ENCODE measurements around the gene ETV6.

The ETV6 gene

DNA sequence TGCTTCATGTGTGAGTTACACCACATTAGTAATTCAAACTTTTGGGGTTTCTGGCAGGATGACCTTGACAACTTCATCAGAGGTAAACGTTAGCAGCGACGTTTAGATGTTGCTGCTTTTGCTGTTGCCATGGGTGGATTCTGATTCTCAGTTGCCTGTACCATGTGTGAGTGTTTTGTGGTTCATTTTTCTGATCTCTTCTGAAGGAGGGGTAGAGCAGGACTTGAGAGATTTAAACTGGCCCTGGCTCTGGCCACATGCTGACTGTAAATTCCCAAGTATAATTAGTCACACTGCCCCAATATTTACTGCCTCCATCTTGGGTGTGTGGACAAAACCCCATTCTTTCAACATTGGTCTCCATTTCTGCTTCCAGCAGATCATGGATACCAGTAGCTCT lies 110.4 kb downstream of the ETV6 start:
- no peak overlapping the region for H3K9ac ChIP-seq (ENCODE audit: low read length)
- no peak overlapping the region for H4K5ac ChIP-seq (ENCODE audit: low read length)
- no peaks in the 10 kb centered on the region for H3K27me3 ChIP-seq (ENCODE audit: insufficient read depth, low read length, poor library complexity)
- H3K4me2 ChIP-seq (ENCODE audit: low read length): no peak overlapping the region
- WGBS (ENCODE audit: extremely low coverage, insufficient coverage, low lambda C conversion rate): no CpG with 5 or more reads among the region's 3 CpGs
- H3K27ac ChIP-seq (ENCODE audit: low read depth, low read length): no peak overlapping the region
- H3K4me1 ChIP-seq (ENCODE audit: control insufficient read depth, low read depth, low read length): peaks cover 6% of the 10 kb centered on the region
- H2BK120ac ChIP-seq (ENCODE audit: low read depth, low read length): no peak overlapping the region
- H4K8ac ChIP-seq (ENCODE audit: low read depth, low read length): no peak overlapping the region
- H2BK15ac ChIP-seq (replicated peaks; ENCODE audit: low read depth): no peak overlapping the region
- H3K4me3 ChIP-seq (ENCODE audit: low read length): no peak overlapping the region
- no peaks in the 10 kb centered on the region for H3K36me3 ChIP-seq (ENCODE audit: control insufficient read depth, insufficient read depth, low read length)
- H3K23ac ChIP-seq (ENCODE audit: low read length): no peak overlapping the region
- H3K18ac ChIP-seq (ENCODE audit: low read length): no peak overlapping the region
- H3K79me1 ChIP-seq (ENCODE audit: low read length): no peaks in the 10 kb centered on the region
- H3K56ac ChIP-seq (ENCODE audit: low read length): no peak overlapping the region
- H2AK5ac ChIP-seq (ENCODE audit: low read length): no peak overlapping the region
- no peaks in the 10 kb centered on the region for H3K79me2 ChIP-seq (ENCODE audit: control insufficient read depth, insufficient read depth, low read length)
- H3K4ac ChIP-seq (ENCODE audit: low read depth, low read length): no peak overlapping the region
- no peak for DNase-seq
- no peak overlapping the region for H2BK5ac ChIP-seq (ENCODE audit: low read length)

DNA sequence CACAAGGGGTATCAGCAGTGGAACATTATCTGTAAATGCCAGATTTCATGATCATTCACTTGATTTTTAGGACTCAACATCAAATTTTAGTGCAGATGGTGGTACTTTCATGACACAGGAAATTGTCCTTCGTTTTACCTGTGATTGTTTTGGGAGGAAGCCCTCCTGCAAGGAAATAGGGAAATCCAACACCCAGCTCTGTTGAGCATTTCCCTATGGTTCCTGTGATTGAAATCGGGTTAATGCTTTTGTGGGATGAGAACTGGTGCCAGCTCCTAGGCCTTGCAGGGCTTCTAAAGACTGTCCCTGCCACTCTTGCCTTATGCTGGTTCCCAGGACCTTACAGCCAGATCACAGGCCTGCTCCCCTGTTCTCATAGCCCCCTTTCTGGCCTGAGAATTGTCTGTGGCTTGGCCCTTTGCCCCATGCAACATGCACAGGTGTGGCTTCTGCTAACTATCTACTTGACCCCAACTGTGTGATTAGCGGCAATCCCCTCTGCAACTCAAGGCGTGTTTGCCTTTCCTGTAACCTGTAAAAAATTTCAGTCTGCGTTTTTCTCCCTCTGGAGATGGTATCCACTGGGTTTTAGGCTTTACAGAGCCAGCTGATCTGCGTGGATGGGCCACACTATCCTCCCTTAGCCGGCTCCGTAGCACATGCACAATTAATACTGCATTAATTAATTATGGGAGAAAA lies 112.5 kb downstream of the ETV6 start:
- no peaks in the 10 kb centered on the region for H3K79me1 ChIP-seq (ENCODE audit: low read length)
- no peak overlapping the region for H2AK5ac ChIP-seq (ENCODE audit: low read length)
- no peak overlapping the region for H3K4ac ChIP-seq (ENCODE audit: low read depth, low read length)
- DNase-seq: no peak
- no peak overlapping the region for H2BK15ac ChIP-seq (replicated peaks; ENCODE audit: low read depth)
- H3K9ac ChIP-seq (ENCODE audit: low read length): no peak overlapping the region
- H4K8ac ChIP-seq (ENCODE audit: low read depth, low read length): no peak overlapping the region
- no peaks in the 10 kb centered on the region for H3K79me2 ChIP-seq (ENCODE audit: control insufficient read depth, insufficient read depth, low read length)
- H4K5ac ChIP-seq (ENCODE audit: low read length): no peak overlapping the region
- no peak overlapping the region for H3K4me3 ChIP-seq (ENCODE audit: low read length)
- H3K23ac ChIP-seq (ENCODE audit: low read length): no peak overlapping the region
- H3K18ac ChIP-seq (ENCODE audit: low read length): no peak overlapping the region
- no peak overlapping the region for H3K56ac ChIP-seq (ENCODE audit: low read length)
- no peaks in the 10 kb centered on the region for H3K36me3 ChIP-seq (ENCODE audit: control insufficient read depth, insufficient read depth, low read length)
- no peak overlapping the region for H3K4me2 ChIP-seq (ENCODE audit: low read length)
- no peak overlapping the region for H3K27ac ChIP-seq (ENCODE audit: low read depth, low read length)
- no peaks in the 10 kb centered on the region for H3K27me3 ChIP-seq (ENCODE audit: insufficient read depth, low read length, poor library complexity)
- WGBS (ENCODE audit: extremely low coverage, insufficient coverage, low lambda C conversion rate): no CpG with 5 or more reads among the region's 8 CpGs
- H2BK5ac ChIP-seq (ENCODE audit: low read length): no peak overlapping the region
- H2BK120ac ChIP-seq (ENCODE audit: low read depth, low read length): no peak overlapping the region
- peaks cover 5% of the 10 kb centered on the region for H3K4me1 ChIP-seq (ENCODE audit: control insufficient read depth, low read depth, low read length)

DNA sequence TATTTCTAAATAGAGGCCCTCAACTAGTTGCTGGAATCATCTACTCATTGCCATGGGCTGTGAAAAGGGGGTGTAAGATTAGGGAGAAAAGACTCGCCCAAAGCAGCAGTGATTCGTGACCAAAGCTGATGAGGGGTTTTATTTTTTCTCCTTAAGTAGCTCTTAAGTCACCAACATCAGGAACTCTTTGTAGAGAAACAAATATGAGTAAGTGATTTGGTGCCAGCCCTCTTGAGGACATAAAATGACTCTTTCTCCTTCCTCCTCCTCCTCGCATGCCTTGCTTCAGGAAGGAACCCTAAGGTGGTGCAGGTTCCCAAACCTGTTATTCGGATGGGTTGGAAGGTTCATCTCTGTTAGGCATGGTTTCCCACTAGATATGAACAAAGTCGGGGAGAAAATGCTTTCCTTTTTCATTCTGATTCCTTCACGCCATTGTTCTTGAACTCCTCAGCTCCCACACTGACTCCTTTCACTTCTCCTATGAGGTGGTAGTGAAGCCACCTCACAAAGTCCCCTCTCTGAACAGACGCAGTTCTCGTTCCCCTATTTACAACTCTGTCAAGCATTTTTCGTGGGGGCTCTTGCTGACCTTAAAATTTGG lies 113.4 kb downstream of the ETV6 start:
- H3K56ac ChIP-seq (ENCODE audit: low read length): no peak overlapping the region
- H2BK120ac ChIP-seq (ENCODE audit: low read depth, low read length): no peak overlapping the region
- no peak overlapping the region for H3K4me2 ChIP-seq (ENCODE audit: low read length)
- H3K9ac ChIP-seq (ENCODE audit: low read length): no peak overlapping the region
- H3K27ac ChIP-seq (ENCODE audit: low read depth, low read length): no peak overlapping the region
- no peak overlapping the region for H2BK15ac ChIP-seq (replicated peaks; ENCODE audit: low read depth)
- no peaks in the 10 kb centered on the region for H3K79me2 ChIP-seq (ENCODE audit: control insufficient read depth, insufficient read depth, low read length)
- no peak overlapping the region for H2AK5ac ChIP-seq (ENCODE audit: low read length)
- no peak for DNase-seq
- H3K27me3 ChIP-seq (ENCODE audit: insufficient read depth, low read length, poor library complexity): no peaks in the 10 kb centered on the region
- no peak overlapping the region for H4K8ac ChIP-seq (ENCODE audit: low read depth, low read length)
- H3K4me1 ChIP-seq (ENCODE audit: control insufficient read depth, low read depth, low read length): peaks cover 5% of the 10 kb centered on the region
- no peaks in the 10 kb centered on the region for H3K79me1 ChIP-seq (ENCODE audit: low read length)
- no peaks in the 10 kb centered on the region for H3K36me3 ChIP-seq (ENCODE audit: control insufficient read depth, insufficient read depth, low read length)
- H3K4ac ChIP-seq (ENCODE audit: low read depth, low read length): no peak overlapping the region
- no peak overlapping the region for H2BK5ac ChIP-seq (ENCODE audit: low read length)
- H3K4me3 ChIP-seq (ENCODE audit: low read length): no peak overlapping the region
- no peak overlapping the region for H3K18ac ChIP-seq (ENCODE audit: low read length)
- no CpG with 5 or more reads among the region's 9 CpGs for WGBS (ENCODE audit: extremely low coverage, insufficient coverage, low lambda C conversion rate)
- no peak overlapping the region for H4K5ac ChIP-seq (ENCODE audit: low read length)
- no peak overlapping the region for H3K23ac ChIP-seq (ENCODE audit: low read length)

DNA sequence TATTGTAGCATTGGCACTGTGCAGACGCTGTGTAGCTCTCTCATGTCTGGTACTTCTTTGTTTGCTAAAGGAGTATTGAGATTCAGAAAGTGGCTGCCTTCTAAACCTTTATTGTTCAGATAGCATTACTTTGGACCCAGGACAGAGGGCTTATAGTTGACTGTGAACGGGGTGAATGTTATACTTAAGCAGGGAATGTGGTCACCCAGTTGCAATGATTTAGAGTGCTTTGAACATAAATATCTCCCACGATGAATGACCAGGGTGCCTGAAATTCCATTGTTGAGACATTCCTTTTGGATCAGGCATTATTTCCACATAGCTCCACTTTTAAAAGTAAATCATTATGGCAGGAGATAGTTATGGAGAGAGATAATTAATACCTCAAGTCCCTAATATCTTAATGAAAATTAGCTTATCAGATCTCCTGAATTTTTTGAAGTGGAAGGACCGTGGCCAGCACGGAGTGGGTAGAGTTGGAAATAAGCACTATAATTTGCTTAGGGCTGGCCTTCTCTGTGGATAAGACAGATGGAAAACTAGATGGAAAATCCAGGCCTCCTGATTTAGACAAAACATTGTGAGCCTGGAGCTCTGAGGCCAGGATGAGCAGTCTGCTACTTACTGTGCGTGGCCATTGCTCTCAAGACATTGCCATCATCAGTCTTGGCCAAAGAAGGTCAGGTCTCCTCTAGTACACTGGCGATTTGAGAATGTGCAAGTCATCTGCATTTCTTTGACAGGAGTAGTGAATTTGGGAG lies 114.5 kb downstream of the ETV6 start:
- Histone ChIP-seq H2BK15ac (replicated peaks; ENCODE audit: low read depth) (no peak overlapping the region), H3K4me1 (ENCODE audit: control insufficient read depth, low read depth, low read length) (peaks cover 5% of the 10 kb centered on the region), H3K9ac (ENCODE audit: low read length) (no peak overlapping the region), H4K5ac (ENCODE audit: low read length) (no peak overlapping the region), H3K27ac (ENCODE audit: low read depth, low read length) (no peak overlapping the region), H2BK5ac (ENCODE audit: low read length) (no peak overlapping the region), H3K4me3 (ENCODE audit: low read length) (no peak overlapping the region), H2AK5ac (ENCODE audit: low read length) (no peak overlapping the region), H4K8ac (ENCODE audit: low read depth, low read length) (no peak overlapping the region), H3K4me2 (ENCODE audit: low read length) (no peak overlapping the region), H3K56ac (ENCODE audit: low read length) (no peak overlapping the region), H3K18ac (ENCODE audit: low read length) (no peak overlapping the region), H3K27me3 (ENCODE audit: insufficient read depth, low read length, poor library complexity) (no peaks in the 10 kb centered on the region), H3K79me2 (ENCODE audit: control insufficient read depth, insufficient read depth, low read length) (no peaks in the 10 kb centered on the region), H3K4ac (ENCODE audit: low read depth, low read length) (no peak overlapping the region), H3K79me1 (ENCODE audit: low read length) (no peaks in the 10 kb centered on the region), H3K36me3 (ENCODE audit: control insufficient read depth, insufficient read depth, low read length) (no peaks in the 10 kb centered on the region), H2BK120ac (ENCODE audit: low read depth, low read length) (no peak overlapping the region), H3K23ac (ENCODE audit: low read length) (no peak overlapping the region)
- WGBS (ENCODE audit: extremely low coverage, insufficient coverage, low lambda C conversion rate): no CpG with 5 or more reads among the region's 7 CpGs
- DNase-seq: peak; percentile 19

DNA sequence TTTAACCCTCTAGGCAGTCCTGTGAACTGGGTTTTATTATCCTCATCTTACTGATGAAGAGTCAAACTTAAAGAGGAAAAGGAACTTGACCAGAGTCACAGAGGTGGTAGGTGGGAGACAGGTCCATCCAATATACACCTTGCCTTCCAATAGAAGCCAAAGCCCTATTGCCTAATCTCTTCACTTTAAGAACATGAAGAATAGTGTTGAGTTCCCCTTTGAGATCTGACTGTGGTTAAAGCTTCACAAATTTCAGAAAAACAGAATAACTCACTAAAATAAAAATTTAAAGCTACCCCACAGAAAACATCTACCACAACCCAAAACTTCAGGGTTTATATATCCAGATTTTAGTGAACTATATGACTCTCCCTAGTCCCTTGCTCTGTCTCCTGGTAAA lies 115.4 kb downstream of the ETV6 start:
- no peak overlapping the region for H3K4me3 ChIP-seq (ENCODE audit: low read length)
- H4K5ac ChIP-seq (ENCODE audit: low read length): no peak overlapping the region
- H2BK5ac ChIP-seq (ENCODE audit: low read length): no peak overlapping the region
- H3K9ac ChIP-seq (ENCODE audit: low read length): no peak overlapping the region
- H3K4ac ChIP-seq (ENCODE audit: low read depth, low read length): no peak overlapping the region
- no peak overlapping the region for H3K23ac ChIP-seq (ENCODE audit: low read length)
- peaks cover 5% of the 10 kb centered on the region for H3K4me1 ChIP-seq (ENCODE audit: control insufficient read depth, low read depth, low read length)
- no peak overlapping the region for H3K27ac ChIP-seq (ENCODE audit: low read depth, low read length)
- H4K8ac ChIP-seq (ENCODE audit: low read depth, low read length): no peak overlapping the region
- no peaks in the 10 kb centered on the region for H3K79me2 ChIP-seq (ENCODE audit: control insufficient read depth, insufficient read depth, low read length)
- H3K18ac ChIP-seq (ENCODE audit: low read length): no peak overlapping the region
- H3K27me3 ChIP-seq (ENCODE audit: insufficient read depth, low read length, poor library complexity): no peaks in the 10 kb centered on the region
- H3K4me2 ChIP-seq (ENCODE audit: low read length): no peak overlapping the region
- no peak overlapping the region for H3K56ac ChIP-seq (ENCODE audit: low read length)
- H3K79me1 ChIP-seq (ENCODE audit: low read length): no peaks in the 10 kb centered on the region
- H2BK15ac ChIP-seq (replicated peaks; ENCODE audit: low read depth): no peak overlapping the region
- H2AK5ac ChIP-seq (ENCODE audit: low read length): no peak overlapping the region
- DNase-seq: no peak
- no peak overlapping the region for H2BK120ac ChIP-seq (ENCODE audit: low read depth, low read length)
- no peaks in the 10 kb centered on the region for H3K36me3 ChIP-seq (ENCODE audit: control insufficient read depth, insufficient read depth, low read length)

Measured in mesendoderm (in vitro differentiated cells).